Pons (tissue), 1 donor: ENCODE data around the gene SAMM50.
A peak's percentile ranks its signal among the peaks of the same experiment; 100 is the strongest.

Experiments
- DNase-seq: peaks from one replicate; pipeline ENCODE4 v3.0.0-alpha.2; 2016; ENCODE audit warnings: low spot score

SAMM50 gene

DNA sequence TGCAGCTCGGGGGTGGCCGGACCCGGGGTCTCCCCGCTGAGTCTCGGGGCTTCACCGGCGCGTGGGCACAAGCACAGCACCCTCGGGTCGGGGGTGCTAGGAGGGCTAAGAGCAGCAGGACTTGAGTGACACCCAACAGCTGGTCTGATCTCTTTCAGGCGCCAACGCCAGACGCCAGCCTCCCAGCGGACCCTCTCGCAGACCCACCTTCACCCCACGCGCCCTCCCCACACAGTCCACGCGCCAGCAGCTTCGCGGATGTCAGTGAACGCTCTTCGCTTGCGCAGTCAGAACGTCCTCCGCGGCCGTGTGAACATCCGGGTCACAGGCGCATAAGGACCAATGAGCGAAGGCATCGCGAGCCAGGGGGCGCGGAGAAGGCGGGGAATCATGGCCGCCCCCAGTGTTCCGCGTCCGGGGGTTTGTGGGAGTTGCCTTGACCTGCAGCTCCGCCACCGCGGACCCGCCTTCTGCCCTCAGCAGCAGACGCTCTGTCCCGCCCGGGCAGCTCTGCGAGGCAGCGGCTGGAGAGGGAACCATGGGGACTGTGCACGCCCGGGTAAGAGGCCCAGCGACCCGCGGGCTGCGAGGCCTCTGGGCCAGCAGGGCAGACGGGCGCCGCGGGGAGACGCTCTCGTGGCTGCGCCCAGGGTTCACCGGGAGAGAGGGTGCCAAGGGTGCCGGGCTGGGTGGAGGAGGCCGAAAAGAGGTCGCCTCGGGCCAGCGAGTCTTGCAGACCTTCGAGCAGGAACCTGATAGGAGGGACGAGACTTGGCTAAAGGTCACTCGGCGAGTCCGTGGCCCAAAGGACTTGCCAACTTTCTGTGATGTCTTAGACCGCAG is at the start of gene SAMM50:
SAMM50 (plus strand) TSS at position 403 of the 843 bp plus-strand sequence; CDS start at position 539, 136 bp downstream.
- DNase-seq: peak; percentile 92

DNA sequence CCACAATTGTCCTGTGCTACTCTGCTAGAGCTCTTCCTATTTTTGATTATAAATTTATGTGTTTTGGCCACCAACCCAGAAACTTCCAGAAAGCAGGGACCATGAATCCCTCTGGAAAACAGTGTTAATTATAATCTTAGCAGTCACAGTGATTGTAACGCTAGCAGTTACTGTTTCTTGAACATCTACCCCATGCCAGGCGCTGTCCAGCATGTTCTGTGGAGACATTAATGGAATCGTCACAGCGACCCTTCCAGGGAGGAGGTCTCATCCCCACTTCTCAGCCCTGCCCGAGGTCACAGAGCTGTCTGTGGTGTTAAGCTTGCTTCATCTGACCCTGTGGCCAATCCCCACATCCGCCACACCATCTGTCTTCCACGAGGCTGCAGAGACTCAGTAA is 49.6 kb upstream of the SAMM50 start:
- DNase-seq: no peak

DNA sequence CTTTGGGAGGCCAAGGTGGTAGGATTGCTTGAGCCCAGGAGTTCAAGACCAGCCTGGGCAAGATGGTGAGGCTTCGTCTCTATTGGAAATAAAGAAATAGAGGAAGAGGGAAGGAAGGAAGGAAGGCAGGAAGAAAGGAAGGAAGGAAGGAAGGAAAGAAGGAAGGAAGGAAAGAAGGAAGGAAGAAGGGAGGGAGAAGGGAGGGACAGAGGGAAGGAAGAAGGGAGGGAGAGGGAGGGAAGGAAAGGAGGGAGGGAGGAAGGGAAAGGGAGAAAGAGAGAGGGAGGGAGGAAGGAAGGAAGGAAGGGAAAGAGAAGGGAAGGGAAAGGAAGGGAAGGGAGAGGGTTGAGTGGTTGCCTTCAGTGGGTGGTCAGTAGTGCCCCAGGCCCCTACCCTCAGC is 45.5 kb upstream of the SAMM50 start:
- no peak for DNase-seq

DNA sequence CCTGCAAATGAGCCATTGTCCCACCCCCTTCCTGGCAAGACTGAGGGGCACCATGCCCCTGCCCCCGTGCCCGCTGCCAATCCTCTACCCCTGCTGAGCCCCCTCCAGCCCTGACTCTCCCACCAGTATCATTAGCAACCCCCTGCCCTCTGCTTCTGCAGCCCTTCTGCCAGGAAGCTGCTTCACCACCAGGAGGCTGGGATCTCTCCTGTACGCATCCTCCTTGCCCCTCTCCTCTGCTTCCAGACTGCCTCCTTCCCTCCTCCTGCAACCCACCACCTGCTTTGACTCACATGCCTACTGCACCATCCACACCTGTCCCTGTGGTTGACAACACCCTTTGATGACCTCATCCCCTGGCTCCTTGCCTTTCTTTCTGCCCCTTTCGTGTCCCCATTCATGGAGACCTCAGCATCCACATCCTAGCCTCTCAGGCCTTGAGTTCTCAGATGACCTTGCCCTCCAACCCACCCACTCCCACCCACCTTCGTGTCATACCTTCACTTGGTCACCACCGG is 45.0 kb upstream of the SAMM50 start:
- DNase-seq: no peak

DNA sequence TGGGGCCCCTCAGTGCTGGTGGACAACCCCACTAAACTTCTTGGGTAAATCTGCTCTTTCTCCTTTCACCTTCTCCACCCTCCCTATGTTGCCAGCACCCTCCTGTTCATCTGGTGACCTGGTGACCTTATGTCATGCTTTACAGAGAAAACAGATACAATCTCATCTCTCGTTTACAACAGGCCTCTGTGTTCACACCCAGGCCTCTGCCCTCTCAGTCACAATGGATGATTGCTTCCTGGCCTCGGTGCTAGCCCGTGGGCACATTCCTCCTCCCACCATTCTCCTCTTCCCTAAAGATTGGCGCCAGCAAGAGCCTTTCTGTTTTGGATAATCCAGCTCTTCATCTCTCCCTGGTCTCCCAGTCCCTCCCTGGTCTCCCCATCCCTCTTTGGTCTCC is 43.9 kb upstream of the SAMM50 start:
- no peak for DNase-seq

DNA sequence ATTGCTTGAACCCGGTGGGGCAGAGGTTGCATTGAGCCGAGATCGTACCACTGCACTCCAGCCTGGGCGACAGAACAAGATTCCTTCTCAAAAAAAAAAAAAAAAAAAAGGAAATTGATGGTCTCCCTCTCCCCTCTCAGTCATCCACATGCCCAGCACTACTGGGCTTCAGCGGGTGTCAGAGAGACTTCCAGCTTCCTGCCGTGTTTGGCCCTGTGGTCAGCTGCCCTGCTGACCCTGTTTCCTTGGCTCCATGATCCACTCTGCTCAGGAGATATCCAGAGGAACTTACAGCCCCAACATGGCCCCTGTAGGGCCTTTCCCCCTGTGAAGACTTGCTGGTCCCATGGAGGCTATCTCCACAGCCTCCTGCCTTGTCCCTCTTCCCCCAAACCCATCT is 37.7 kb upstream of the SAMM50 start:
- peak; percentile 8 for DNase-seq

DNA sequence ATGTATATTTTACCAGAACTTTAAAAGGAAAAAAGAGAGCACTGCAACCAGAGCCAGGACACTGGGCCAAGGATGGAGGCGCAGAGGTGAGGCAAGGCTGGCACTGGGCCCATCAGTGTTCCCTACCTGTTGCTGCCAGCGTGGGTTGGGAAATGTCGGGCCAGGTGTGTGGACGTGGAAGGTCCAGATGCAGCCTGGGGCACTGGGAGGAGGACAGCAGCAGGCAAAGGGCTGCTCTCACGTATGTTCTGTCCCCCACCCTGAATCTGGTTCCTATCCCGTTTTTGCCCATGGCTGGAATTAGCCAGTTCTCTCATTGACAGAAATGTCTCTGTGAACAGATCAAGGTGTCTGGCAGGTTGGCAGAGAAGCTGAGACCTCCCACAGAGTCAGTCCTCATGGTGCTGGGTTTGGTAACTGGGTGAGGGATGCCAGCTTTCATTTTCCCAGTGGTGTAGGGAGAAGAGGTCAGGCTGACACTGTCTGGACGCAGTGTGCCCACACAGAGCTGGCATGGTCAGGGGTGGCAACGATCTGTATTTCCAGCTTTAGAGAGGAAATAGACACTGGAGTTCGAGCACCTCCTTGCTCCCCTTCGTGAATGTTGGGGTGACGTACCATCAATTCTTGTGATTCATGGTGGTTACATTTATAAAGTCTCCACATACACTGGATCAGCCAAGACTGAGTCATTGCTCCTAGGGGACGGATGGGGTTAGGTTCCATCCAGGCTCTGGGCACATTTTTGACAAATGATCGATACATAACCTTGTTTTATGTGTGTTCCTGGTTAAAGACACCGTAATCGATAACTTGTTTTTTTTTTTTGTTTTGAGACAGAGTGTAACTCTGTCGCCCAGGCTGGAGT is 35.9 kb upstream of the SAMM50 start:
- no peak for DNase-seq

DNA sequence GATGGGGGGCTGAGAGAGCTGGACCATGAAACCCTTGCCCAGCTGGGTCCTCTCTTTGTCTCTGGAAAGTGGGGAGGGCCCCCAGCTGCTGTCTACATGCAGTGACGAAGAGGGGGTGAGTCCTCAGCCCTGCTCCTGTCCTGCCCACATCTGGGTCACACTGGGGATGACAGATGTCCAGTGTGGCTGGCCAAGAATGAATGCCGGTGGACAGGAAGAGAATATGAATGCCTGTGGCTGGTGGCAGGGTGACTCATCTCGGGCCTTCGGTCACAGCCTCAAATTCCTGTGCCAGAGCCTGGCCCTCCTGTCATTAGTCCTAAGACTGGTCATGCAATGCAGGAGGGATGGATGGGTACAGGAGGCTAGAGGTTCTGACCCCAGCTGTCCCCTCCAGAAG is 33.9 kb upstream of the SAMM50 start:
- peak; percentile 32 for DNase-seq

DNA sequence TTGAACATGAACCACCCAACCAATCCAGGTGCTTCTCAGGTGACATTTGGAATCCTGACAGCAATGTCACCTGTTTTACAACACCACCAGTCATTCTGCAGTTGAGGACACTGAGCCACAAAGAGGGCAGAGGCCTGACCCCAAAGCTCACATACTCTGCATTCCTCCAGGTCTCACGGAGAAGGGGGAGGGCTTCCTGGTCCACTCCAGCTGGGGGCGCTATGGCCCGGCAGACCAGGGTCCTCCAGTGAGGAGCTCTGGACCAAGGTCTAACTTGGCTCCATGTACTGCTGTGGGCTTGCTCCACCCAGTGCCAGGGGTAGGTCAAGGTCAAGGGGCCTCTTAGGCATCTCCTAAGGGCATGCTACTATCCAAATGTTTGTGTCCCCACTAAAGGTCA is 33.1 kb upstream of the SAMM50 start:
- no peak for DNase-seq

DNA sequence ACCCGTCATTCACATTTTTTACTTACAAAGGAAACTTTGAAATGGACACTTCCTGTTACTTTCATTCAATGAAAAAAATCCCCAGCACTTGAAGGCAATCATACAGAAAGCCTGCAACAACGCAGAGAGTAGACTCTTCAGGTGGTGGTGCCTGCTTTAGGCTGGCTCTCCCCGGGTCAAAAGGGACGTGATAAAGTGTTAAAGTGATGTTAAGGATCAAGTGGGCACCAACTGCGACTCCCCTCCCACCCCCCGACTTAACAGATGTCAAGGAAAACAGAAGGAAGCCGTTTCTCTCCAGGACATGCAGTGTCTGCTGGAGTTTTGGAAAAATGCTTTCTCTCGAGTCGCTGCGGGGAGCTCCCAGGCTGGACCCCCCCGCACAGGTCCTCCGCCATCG is 32.1 kb upstream of the SAMM50 start:
- DNase-seq: peak; percentile 21

DNA sequence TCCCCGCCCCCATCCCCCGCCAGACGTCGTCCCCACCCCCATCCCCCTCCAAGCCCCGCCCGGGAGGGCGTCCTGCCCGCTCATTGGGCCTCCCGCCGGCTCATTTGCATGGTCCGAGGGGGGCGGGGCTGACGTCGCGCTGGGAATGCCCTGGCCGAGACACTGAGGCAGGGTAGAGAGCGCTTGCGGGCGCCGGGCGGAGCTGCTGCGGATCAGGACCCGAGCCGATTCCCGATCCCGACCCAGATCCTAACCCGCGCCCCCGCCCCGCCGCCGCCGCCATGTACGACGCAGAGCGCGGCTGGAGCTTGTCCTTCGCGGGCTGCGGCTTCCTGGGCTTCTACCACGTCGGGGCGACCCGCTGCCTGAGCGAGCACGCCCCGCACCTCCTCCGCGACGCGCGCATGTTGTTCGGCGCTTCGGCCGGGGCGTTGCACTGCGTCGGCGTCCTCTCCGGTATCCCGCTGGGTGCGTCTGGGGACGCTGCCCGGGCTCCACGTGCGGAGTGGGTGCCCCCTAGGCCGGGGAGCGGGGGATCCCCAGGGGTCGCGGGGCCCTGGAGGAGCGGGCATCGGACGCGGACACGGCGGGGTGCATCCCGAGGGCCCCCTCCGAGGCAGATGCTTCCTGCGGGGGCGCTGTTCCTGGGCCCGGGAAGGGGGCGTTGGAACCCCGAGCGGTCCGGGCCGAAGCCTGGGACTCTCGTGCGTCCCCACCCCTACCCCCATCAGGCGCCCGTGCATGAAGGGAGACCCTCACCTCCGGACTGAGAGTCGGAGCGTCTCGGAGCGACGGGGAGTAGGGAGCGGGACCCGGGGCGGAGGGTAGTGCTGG is 31.4 kb upstream of the SAMM50 start, which contains the start of gene PNPLA3:
PNPLA3 (plus strand) TSS at position 175 of the 834 bp plus-strand sequence; CDS start at position 282, 107 bp downstream.
- DNase-seq: peak; percentile 87

DNA sequence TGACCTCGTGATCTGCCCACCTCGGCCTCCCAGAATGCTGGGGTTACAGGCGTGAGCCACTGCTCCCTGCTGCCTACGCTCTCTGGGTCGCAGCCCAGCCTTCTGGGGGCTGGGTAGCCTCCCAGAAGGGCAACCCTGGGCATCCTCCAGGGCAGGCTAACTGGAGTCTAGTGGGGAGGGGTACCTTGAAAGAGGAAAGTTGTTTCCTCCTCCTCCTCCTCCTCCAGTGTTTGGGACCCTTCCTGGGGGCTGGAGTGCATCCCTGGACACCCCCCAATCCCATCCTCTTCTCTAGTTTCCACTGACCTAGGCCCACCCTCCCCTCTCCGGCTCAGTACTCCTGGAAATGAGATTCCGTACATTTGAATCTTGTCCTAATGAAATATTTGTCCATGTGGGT is 30.4 kb upstream of the SAMM50 start:
- DNase-seq: no peak

DNA sequence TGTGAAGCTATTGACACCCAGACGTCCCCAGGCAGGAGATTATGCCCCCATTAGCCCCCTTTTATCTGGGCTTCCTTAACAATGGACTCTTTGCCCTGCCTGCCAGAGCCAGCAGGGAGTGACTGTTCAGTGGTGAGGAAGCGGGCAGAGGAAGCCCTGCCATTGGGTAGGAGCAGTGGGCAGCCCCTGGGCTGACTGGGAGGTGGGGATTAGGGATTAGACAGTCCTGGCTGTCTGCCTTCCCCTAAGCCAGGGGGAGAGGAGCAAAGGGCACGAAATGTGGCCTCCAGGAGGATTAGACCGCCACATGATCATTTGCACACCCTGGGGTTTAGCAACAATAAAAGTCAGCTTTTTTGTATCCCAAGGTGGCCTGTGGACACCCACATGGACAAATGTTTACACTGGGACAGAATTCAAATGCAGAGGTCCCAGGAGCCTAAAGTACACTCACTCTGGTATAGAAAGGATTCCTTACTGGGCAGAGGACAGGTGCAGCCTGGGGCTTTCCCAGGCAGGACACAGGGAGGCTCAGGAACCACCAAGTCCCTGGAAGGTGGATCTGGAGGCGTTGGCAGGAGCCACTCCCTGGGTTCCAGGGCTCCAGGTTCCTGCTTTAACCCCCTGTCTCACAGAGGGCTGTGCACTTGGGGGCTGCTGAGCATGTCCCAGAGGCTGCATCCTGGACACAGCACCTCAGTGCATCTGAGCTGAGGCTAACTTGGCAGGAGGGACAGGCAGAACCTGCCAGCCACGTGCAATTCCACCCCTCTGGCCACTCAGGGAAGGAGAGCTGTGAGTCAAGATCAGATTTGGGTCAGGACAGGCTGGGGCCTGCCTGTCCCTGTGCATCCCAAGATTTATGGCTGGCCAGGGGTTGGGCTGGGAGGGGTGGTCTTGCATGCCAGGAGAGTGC is 29.6 kb upstream of the SAMM50 start:
- DNase-seq: peak; percentile 14

DNA sequence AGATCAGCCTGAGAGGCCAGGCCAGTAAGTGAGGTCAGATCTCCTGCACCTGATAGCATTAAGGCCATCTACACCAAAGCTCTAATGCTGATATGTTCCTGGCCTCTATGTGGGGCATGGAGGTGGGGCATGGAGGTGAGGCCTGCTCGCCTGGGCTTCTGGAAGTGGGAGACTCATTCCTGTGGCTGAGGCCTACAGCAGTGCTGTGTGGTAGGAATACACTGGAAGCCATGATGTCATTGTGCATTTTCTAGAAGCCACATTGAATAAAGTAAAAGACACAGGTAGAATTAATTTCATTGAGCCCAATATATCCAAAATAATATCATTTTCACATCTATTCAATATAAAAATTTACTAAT is 28.9 kb upstream of the SAMM50 start:
- no peak for DNase-seq

DNA sequence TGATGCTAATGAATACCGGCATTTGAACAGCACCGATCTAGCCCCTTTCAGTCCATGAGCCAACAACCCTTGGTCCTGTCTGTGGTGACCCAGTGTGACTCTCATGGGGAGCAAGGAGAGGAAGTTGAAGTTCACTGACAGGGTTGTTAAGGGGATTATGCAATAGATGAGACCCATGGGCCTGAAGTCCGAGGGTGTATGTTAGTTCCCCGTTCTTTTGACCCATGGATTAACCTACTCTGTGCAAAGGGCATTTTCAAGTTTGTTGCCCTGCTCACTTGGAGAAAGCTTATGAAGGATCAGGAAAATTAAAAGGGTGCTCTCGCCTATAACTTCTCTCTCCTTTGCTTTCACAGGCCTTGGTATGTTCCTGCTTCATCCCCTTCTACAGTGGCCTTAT is 26.8 kb upstream of the SAMM50 start:
- peak; percentile 60 for DNase-seq

DNA sequence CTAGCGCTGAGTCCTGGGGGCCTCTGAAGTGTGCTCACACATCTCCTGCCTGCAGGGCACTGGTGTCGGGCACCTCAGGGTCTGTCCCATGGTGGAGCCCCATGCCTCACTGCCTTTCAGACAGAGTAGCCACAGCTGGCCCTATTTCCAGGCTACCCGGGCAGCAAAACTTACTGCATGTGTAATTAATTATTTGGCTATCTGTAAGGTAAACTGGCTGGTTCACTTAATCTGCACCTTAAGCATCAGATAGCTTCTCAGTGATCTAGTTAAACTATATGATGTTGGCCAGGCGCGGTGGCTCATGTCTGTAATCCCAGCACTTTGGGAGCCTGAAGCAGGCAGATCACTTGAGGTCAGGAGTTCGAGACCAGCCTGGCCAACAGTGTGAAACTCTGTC is 26.3 kb upstream of the SAMM50 start:
- DNase-seq: no peak

DNA sequence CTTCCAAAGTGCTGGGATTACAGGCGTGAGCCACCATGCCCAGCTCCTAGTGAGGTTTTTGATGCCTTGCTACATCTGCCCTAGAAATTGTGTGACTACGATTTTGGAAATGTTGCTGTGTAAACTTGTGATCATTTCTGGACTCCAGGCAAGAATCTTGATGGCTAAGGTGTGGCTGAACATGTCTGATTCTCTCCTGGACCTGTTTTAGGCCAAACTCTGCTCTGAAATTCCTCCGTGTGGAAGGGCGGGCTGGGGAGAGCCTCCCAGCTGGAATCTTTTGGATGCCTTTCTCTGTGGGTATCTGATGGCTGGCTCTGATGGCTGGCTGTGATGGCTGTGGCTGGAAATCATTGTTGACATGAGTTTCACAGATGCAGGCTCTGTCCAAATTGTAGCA is 23.5 kb upstream of the SAMM50 start:
- DNase-seq: no peak

DNA sequence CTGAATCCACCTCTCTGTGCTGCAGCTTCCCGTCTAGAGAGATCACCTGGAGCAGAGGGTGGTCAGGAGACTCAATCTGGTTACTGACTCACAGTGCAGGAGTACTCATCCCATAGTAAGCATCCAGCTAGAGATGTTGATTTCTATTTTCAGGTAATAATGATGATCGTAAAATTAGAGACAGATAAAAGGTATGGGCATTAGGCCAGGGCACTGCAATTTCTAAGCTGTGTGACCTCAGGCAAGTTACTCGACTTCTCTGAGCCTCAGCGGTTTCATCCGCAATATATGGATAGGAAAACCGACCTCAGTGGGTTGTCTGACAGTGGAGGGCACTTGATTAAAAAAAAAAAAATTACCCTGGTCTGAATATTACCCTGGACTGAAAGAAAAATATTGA is 13.8 kb upstream of the SAMM50 start:
- no peak for DNase-seq

DNA sequence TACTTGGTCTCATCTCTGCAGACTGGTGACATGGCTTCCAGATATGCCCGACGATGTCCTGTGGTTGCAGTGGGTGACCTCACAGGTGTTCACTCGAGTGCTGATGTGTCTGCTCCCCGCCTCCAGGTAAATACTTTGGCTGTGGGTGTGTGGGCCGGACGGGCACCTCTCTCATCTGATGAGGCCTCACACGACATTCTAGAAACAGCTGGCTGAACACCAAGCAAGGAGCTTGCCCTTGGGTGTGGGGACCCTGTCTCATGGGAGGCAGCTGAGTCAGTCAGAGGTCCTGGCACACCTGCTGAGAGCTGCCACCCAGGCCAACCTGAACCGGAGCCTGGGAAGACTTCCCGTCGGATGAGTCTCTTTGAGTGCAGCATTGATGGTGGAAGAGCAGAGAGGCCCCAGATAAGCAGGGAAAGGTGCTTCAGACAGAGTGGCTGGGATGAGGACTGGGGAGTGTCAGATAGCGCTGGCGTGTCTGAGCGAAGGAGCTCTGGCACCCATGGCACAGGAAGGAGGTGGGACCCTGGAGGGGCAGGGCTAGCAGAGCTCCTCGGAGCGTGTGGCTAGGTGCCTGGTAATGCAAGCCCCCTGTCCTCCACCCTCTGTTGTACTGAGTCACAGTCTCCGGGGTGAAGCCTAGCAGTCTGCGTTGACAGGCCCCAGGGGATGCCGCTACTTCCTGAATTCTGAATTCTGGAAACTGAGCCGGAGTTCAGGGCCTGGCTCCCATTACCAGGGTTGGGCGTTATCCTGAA is 10.4 kb upstream of the SAMM50 start:
- no peak for DNase-seq
